ENCODE measurements around the gene SLX4IP. TPM values are rescaled to one million over a fixed set of nuclear protein-coding genes. Genes with fewer than 3 reads are reported as not detected.

The SLX4IP gene
- total RNA-seq, 4 donors from 2014 or later, result 4.8 to 7.2 (median 5.7) TPM

DNA sequence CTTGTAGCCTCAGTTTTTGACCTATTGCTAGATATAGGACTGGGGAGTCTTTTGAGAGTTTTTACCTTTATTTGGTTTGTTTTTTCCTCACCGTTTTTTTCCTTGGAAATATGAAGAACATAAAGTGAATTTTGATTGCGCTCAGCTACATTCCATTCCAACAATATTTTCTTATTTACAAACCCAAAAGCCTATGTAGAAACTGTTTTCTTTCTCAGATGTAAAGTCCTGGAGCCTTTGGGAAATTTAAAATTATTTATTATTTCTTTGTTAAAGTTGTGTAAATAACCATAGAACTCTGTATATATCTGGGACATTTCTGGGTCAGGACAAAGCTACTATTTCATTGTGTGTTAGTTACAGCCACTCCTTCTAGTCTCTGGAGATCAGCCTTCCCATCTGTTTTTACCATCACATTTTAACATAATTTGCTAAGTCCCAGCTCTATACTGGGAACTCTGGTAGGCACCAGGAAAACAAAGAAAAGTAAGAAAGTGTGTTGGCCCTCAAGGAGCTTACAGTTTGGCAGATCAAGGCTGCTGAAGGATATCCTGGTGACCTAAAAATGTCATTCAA is 169.8 kb downstream of the SLX4IP start:
- no peaks in the 10 kb centered on the region for H3K27me3 ChIP-seq
- WGBS, result 80% methylated on average over 2 of the region's 2 CpGs
- H3K9me3 ChIP-seq, result no peaks in the 10 kb centered on the region
- no peak for DNase-seq (ENCODE audit: low spot score in 2 of 2)
- peak overlapping the region; percentile 79 for H3K27ac ChIP-seq
- no peaks in the 10 kb centered on the region for H3K36me3 ChIP-seq
- peaks cover 31% of the 10 kb centered on the region for H3K4me1 ChIP-seq
- H3K4me3 ChIP-seq, result no peak overlapping the region
- TF ChIP-seq EP300 (IDR thresholded peaks at IDR 0.05) (no peak), POLR2A (IDR thresholded peaks at IDR 0.05) (no peak), POLR2AphosphoS5 (IDR thresholded peaks at IDR 0.05) (no peak)
- TF ChIP-seq, protein P1, sequence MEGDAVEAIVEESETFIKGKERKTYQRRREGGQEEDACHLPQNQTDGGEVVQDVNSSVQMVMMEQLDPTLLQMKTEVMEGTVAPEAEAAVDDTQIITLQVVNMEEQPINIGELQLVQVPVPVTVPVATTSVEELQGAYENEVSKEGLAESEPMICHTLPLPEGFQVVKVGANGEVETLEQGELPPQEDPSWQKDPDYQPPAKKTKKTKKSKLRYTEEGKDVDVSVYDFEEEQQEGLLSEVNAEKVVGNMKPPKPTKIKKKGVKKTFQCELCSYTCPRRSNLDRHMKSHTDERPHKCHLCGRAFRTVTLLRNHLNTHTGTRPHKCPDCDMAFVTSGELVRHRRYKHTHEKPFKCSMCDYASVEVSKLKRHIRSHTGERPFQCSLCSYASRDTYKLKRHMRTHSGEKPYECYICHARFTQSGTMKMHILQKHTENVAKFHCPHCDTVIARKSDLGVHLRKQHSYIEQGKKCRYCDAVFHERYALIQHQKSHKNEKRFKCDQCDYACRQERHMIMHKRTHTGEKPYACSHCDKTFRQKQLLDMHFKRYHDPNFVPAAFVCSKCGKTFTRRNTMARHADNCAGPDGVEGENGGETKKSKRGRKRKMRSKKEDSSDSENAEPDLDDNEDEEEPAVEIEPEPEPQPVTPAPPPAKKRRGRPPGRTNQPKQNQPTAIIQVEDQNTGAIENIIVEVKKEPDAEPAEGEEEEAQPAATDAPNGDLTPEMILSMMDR (IDR thresholded peaks at IDR 0.05), result no peak

DNA sequence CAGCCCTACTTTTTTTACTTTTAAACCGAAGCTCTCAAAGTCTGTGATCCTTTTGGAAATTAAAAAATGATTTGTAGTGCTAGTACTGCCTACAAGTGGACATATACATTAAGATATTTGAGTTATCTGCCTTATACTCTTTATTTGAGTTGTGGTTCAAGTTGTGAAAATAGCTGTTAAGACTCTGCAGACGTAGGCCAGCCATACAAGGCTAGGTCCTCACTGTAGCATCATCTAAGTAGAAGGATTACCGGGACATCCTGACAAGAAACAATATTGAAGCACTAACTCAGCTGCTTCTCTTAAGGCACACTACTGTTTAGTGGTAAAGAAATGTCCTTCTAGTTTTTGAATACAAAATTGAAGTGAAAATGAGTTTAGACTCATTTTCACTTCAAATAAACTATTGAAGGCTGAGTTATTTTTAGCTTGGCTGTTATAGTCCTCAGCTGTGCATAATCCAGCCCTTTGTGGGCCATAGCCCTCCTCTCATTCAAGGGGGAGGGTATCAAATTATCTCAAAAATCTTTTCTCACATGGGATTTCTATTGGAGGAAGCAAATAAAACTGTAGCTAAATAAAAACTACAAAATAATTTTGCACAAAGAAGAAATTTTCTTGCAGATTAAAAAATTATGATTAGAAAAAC is 170.6 kb downstream of the SLX4IP start:
- peaks cover 38% of the 10 kb centered on the region for H3K4me1 ChIP-seq
- H3K27ac ChIP-seq, result peak overlapping the region; percentile 79
- no peak overlapping the region for H3K4me3 ChIP-seq
- 94% methylated on average over 3 of the region's 3 CpGs for WGBS
- no peaks in the 10 kb centered on the region for H3K9me3 ChIP-seq
- H3K36me3 ChIP-seq, result no peaks in the 10 kb centered on the region
- DNase-seq (ENCODE audit: low spot score in 2 of 2), result no peak
- H3K27me3 ChIP-seq, result no peaks in the 10 kb centered on the region
- TF ChIP-seq, protein P1 (IDR thresholded peaks at IDR 0.05), result no peak
- TF ChIP-seq POLR2AphosphoS5 (IDR thresholded peaks at IDR 0.05) (no peak), POLR2A (IDR thresholded peaks at IDR 0.05) (no peak), EP300 (IDR thresholded peaks at IDR 0.05) (no peak)

DNA sequence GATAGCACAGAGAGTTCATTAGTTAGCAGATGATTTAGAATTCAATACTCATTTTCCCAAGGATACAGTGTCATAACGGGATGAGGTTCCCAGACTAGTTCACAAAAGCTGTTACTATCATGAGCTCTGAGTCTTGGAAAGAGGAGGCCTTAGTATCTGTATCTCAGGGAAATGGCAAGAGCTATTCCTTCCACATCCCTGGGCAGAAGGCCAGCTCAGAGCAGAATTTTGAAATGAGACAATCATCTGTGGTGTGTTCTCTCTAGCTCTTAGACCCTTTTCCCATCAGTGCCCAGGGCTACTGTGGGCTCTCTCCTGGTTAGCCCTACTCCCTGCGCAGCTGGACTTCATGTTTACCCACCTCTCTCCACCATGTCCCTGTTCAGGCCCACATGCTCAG is 174.2 kb downstream of the SLX4IP start:
- peak overlapping the region; percentile 78 for H3K27ac ChIP-seq
- WGBS, result 80% methylated on average over 2 of the region's 2 CpGs

DNA sequence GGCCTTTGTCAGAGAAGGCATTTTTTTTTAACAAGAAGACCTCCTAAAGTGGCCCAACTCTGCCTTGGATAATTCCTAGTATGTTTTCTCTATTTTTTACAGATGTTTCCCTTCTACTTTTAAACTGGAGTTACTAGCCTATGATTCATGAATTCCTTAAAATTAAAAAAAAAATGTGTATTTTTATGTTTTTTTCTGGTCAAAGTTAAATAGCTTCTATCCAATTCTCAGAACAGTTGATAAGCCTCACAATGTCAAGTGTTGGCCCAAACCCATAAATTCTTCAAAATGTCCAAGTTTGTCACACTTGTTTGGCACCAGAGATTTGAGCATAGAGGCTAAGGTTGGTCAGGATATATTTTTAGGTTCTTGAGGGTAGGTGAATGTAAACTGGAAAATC is 174.7 kb downstream of the SLX4IP start:
- Histone ChIP-seq H3K4me3 (no peak overlapping the region), H3K27me3 (no peaks in the 10 kb centered on the region), H3K4me1 (peaks cover 32% of the 10 kb centered on the region), H3K36me3 (no peaks in the 10 kb centered on the region), H3K27ac (peak overlapping the region; percentile 78), H3K9me3 (no peaks in the 10 kb centered on the region)
- TF ChIP-seq EP300 (IDR thresholded peaks at IDR 0.05) (no peak), POLR2AphosphoS5 (IDR thresholded peaks at IDR 0.05) (no peak), POLR2A (IDR thresholded peaks at IDR 0.05) (no peak)
- TF ChIP-seq, protein P1 (IDR thresholded peaks at IDR 0.05), result no peak
- no peak for DNase-seq (ENCODE audit: low spot score in 2 of 2)

More for the DNA sequence above, 174.2 kb downstream of the SLX4IP start:
- no peaks in the 10 kb centered on the region for H3K36me3 ChIP-seq
- H3K4me3 ChIP-seq, result no peak overlapping the region
- no peak for DNase-seq (ENCODE audit: low spot score in 2 of 2)
- no peaks in the 10 kb centered on the region for H3K9me3 ChIP-seq
- peaks cover 36% of the 10 kb centered on the region for H3K4me1 ChIP-seq
- no peaks in the 10 kb centered on the region for H3K27me3 ChIP-seq
- TF ChIP-seq EP300 (IDR thresholded peaks at IDR 0.05) (no peak), POLR2AphosphoS5 (IDR thresholded peaks at IDR 0.05) (no peak), POLR2A (IDR thresholded peaks at IDR 0.05) (no peak)
- TF ChIP-seq, protein P1 (IDR thresholded peaks at IDR 0.05), result no peak

DNA sequence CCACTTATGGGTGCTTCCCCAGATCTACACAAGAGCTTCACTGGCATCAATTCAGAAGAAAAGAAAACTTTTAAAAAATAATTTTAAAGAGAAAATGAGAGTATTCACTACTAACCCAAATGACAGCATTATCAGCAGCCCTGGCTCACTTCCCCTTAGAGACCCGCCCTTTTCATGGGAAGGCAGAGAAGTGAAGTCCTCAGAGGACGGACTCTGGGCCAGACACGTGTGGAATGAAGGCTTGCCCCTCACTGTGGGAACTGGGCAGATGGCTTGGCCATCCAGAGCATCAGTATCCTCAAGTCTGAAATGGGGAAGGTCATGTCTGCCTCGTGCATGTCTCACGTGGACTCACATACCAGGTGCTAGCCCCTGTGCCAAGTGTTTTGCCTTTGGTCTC is 175.1 kb downstream of the SLX4IP start:
- Histone ChIP-seq H3K4me3 (no peak overlapping the region), H3K9me3 (no peaks in the 10 kb centered on the region), H3K4me1 (peaks cover 30% of the 10 kb centered on the region), H3K27ac (peak overlapping the region; percentile 78), H3K36me3 (no peaks in the 10 kb centered on the region), H3K27me3 (no peaks in the 10 kb centered on the region)
- 67% methylated on average over 5 of the region's 5 CpGs for WGBS
- no peak for DNase-seq (ENCODE audit: low spot score in 2 of 2)
- TF ChIP-seq EP300 (IDR thresholded peaks at IDR 0.05) (no peak), POLR2A (IDR thresholded peaks at IDR 0.05) (no peak), POLR2AphosphoS5 (IDR thresholded peaks at IDR 0.05) (no peak)
- TF ChIP-seq, protein P1 (IDR thresholded peaks at IDR 0.05), result no peak
